GM12892 (cell line): ENCODE results near the gene PICALM.

Experiments used
- POLR2A ChIP-seq: IDR thresholded peaks from 2 replicates; pipeline ENCODE4 v1.6.1; 2011; ENCODE audit warnings: low read depth, low read length, control low read depth
- POLR2AphosphoS5 ChIP-seq: IDR thresholded peaks from 2 replicates; pipeline ENCODE4 v1.6.1; 2011; ENCODE audit warnings: low read depth, low read length, control low read depth

DNA sequence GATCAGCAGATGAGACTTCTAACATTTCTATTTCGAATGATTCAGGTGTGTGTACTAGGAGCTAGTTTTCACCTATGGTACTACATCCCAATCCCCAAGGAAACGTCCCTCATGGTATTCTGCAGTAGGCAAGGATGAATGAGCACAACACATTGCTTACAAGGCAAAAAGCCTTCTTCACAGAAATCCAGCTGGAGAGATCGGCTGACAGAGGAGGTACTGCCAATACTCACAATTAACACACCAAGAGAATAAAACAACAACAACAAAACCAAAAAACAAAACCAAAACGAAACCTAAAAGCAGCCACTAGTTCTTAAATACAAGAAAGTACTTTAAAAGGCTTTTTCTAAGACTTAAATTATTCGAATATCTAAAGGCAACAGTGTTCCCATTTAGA is 101.4 kb downstream of the PICALM start:
- no peak for TF ChIP-seq POLR2AphosphoS5
- no peak for TF ChIP-seq POLR2A
